ENCODE measurements around the gene FER1L5. TPM values are rescaled to one million over a fixed set of nuclear protein-coding genes. Genes with fewer than 3 reads are reported as not detected.
A peak's percentile ranks its signal among the peaks of the same experiment; 100 is the strongest.

FER1L5 gene
- total and polyA plus RNA-seq, 8 donors = 0.29 to 1.1 (median 0.79) TPM

DNA sequence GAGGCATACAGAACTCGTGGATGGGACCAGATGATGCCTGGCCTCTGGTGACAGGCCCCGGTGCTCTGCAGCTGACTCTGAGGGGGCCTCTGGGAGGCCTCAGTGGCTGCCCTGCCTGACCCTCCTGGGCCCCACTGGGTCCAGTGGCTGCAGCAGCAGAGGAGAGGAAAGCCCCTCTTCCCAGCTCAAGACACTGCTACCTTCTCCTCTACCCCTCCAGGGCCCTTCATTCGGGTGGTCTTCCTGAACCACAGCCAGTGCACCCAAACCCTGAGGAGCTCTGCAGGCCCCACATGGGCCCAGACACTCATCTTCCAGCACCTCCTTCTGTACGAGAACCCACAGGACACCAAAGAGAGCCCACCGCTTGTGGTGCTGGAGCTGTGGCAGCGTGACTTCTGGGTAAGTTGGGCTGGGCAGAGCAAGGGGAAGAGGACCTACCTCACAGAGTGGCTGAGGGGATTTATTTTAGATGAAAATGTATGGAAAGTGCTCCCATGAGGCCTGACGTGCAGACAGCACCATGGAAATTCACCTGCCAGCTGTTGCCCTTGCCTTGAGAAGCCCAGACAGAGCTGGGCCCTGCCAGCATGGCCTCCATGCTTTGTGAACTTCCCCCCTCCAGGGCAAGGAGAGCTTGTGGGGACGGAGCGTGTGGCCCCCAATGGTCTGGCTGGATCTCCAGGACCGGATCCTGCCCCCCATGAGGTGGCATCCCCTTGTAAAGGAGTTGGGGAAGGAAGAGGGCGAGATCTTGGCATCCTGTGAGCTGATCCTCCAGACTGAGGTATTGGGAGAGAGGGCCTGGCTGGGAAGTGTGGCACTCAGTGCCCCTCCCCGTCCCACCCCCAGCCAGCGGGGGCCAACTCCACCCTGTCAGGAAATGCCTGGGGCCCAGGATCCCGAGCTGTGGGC is 51.0 kb downstream of the FER1L5 start:
- no peak for ATAC-seq
- Histone ChIP-seq H3K27me3 (no peaks in the 10 kb centered on the region), H3K36me3 (no peaks in the 10 kb centered on the region), H3K4me3 (no peak overlapping the region), H3K4me1 (no peaks in the 10 kb centered on the region), H3K9me3 (no peaks in the 10 kb centered on the region), H3K27ac (peak overlapping the region in 1 of 2 donors; percentile 48)
- no peak for DNase-seq
- intact Hi-C loops (cut with DNase I) = no loop called here
- TF ChIP-seq CTCF (IDR thresholded peaks at IDR 0.05) = no peak

DNA sequence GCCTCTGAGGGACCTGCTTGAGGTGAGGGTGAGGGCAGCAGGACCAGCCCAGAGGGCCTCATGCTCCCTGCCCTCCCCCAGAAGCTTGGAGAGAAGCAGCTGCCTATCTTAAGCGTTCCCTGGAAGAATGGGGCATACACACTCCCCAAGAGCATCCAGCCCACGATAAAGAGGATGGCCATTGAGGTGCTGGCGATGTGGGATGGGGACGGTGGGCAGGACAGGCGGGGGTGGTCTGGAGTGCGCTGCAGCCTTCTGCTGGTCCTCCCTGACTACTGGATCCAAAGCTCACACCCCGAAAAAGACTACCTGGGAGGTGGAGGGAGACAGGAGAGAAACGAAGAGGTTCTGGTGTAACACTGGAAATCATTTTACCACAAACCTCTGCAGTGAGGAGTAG is 51.7 kb downstream of the FER1L5 start:
- Histone ChIP-seq H3K4me1 (no peaks in the 10 kb centered on the region), H3K36me3 (no peaks in the 10 kb centered on the region), H3K4me3 (no peak overlapping the region), H3K9me3 (no peaks in the 10 kb centered on the region), H3K27ac (no peak overlapping the region), H3K27me3 (no peaks in the 10 kb centered on the region)
- no peak for ATAC-seq
- intact Hi-C loops (cut with DNase I) = no loop called here
- no peak for TF ChIP-seq CTCF (IDR thresholded peaks at IDR 0.05)
- no peak for DNase-seq

GRCh38 chr2:96694816-96695455 is 52.4 kb downstream of the FER1L5 start:
- ATAC-seq (no peak), DNase-seq (no peak)
- Histone ChIP-seq H3K27me3 (no peaks in the 10 kb centered on the region), H3K9me3 (no peaks in the 10 kb centered on the region), H3K4me1 (no peaks in the 10 kb centered on the region), H3K4me3 (no peak overlapping the region), H3K27ac (no peak overlapping the region), H3K36me3 (peaks cover 0 to 2% of the 10 kb centered on the region in 2 donors)
- intact Hi-C loops (cut with DNase I) = no loop called here
- no peak for TF ChIP-seq CTCF (IDR thresholded peaks at IDR 0.05)

- H3K9me3 ChIP-seq = no peaks in the 10 kb centered on the region
- ATAC-seq (no peak), DNase-seq (peak in 1 of 4 donors; percentile 64)
- peaks cover 0 to 3% of the 10 kb centered on the region in 2 donors for H3K36me3 ChIP-seq
- H3K4me1 ChIP-seq = no peaks in the 10 kb centered on the region
- H3K27me3 ChIP-seq = no peaks in the 10 kb centered on the region
- H3K27ac ChIP-seq = no peak overlapping the region
- intact Hi-C loops (cut with DNase I) = no loop called here
- TF ChIP-seq CTCF (IDR thresholded peaks at IDR 0.05) = no peak
- no peak overlapping the region for H3K4me3 ChIP-seq
Observed at GRCh38 chr2:96695602-96696001, 53.0 kb downstream of the FER1L5 start.

DNA sequence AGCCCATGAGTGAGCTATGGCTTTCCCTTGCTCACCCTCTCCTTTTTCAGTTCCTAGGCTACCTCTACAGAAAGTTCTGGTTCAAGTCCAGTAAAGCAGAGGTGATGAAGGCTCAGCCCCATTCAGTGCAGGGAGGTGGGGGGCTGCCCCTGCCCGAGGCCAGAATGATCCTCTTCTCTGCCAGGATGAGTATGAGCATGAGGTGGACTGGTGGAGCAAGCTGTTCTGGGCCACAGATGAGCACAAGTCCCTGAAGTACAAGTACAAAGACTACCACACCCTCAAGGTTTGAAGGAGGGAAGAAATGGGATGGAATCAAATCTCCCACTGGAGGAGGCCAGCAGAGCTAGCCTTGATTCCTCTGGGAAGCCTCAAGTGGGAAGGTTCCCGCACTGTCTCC is 54.9 kb downstream of the FER1L5 start:
- ATAC-seq (no peak), DNase-seq (no peak)
- H3K4me3 ChIP-seq = no peak overlapping the region
- no peak overlapping the region for H3K27ac ChIP-seq
- no peaks in the 10 kb centered on the region for H3K9me3 ChIP-seq
- no peaks in the 10 kb centered on the region for H3K27me3 ChIP-seq
- TF ChIP-seq CTCF (IDR thresholded peaks at IDR 0.05) = no peak
- H3K36me3 ChIP-seq = peaks cover 0 to 11% of the 10 kb centered on the region in 2 donors
- no peaks in the 10 kb centered on the region for H3K4me1 ChIP-seq
- intact Hi-C loops (cut with DNase I) = no loop called here
